ENCODE data around the gene PLCB2. TPM values are rescaled to one million over a fixed set of nuclear protein-coding genes. Genes with fewer than 3 reads are reported as not detected.

The PLCB2 gene
- total and polyA plus RNA-seq, 2 experiments from 2014 or later, result 9.5 to 13.8 TPM

DNA sequence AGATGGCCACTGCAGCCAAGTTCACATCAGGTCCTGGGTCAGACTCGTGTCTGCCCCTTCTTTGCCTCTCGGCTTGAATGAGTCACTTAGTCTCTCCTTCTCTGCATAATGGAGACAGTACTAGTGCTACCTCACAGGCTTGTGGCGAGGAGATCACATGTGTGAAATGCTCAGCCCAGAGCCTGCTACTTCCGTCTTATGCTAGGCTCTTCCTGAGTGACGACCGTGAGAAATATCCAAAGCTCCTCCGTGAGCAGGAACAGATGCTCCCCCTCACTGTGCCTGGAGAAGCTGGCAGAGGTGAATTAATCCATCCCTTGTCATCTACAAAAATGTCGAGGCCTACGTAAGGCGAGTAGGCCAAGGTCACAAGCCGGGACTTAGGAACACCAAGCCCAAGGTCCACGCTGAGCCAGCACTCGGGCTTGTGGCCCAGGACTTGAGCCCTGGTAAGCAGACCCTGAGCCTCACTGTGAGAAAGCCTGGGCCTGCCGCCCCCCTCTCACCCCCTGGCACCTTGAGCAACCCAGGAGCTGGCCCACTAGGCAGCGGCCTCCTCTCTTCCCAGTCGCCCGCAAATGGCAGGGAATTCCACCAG lies 51.0 kb downstream of the PLCB2 start (continued):
- TF ChIP-seq, protein P1, sequence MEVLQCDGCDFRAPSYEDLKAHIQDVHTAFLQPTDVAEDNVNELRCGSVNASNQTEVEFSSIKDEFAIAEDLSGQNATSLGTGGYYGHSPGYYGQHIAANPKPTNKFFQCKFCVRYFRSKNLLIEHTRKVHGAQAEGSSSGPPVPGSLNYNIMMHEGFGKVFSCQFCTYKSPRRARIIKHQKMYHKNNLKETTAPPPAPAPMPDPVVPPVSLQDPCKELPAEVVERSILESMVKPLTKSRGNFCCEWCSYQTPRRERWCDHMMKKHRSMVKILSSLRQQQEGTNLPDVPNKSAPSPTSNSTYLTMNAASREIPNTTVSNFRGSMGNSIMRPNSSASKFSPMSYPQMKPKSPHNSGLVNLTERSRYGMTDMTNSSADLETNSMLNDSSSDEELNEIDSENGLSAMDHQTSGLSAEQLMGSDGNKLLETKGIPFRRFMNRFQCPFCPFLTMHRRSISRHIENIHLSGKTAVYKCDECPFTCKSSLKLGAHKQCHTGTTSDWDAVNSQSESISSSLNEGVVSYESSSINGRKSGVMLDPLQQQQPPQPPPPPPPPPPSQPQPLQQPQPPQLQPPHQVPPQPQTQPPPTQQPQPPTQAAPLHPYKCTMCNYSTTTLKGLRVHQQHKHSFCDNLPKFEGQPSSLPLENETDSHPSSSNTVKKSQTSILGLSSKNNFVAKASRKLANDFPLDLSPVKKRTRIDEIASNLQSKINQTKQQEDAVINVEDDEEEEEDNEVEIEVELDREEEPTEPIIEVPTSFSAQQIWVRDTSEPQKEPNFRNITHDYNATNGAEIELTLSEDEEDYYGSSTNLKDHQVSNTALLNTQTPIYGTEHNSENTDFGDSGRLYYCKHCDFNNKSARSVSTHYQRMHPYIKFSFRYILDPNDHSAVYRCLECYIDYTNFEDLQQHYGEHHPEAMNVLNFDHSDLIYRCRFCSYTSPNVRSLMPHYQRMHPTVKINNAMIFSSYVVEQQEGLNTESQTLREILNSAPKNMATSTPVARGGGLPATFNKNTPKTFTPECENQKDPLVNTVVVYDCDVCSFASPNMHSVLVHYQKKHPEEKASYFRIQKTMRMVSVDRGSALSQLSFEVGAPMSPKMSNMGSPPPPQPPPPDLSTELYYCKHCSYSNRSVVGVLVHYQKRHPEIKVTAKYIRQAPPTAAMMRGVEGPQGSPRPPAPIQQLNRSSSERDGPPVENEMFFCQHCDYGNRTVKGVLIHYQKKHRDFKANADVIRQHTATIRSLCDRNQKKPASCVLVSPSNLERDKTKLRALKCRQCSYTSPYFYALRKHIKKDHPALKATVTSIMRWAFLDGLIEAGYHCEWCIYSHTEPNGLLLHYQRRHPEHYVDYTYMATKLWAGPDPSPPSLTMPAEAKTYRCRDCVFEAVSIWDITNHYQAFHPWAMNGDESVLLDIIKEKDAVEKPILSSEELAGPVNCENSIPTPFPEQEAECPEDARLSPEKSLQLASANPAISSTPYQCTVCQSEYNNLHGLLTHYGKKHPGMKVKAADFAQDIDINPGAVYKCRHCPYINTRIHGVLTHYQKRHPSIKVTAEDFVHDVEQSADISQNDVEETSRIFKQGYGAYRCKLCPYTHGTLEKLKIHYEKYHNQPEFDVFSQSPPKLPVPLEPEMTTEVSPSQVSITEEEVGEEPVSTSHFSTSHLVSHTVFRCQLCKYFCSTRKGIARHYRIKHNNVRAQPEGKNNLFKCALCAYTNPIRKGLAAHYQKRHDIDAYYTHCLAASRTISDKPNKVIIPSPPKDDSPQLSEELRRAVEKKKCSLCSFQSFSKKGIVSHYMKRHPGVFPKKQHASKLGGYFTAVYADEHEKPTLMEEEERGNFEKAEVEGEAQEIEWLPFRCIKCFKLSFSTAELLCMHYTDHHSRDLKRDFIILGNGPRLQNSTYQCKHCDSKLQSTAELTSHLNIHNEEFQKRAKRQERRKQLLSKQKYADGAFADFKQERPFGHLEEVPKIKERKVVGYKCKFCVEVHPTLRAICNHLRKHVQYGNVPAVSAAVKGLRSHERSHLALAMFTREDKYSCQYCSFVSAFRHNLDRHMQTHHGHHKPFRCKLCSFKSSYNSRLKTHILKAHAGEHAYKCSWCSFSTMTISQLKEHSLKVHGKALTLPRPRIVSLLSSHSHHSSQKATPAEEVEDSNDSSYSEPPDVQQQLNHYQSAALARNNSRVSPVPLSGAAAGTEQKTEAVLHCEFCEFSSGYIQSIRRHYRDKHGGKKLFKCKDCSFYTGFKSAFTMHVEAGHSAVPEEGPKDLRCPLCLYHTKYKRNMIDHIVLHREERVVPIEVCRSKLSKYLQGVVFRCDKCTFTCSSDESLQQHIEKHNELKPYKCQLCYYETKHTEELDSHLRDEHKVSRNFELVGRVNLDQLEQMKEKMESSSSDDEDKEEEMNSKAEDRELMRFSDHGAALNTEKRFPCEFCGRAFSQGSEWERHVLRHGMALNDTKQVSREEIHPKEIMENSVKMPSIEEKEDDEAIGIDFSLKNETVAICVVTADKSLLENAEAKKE (CRISPR knock-in tag; IDR thresholded peaks at IDR 0.05), result no peak
- no peak for TF ChIP-seq JUNB (IDR thresholded peaks at IDR 0.05; ENCODE audit: unreplicated experiment)
- TF ChIP-seq, protein P2, sequence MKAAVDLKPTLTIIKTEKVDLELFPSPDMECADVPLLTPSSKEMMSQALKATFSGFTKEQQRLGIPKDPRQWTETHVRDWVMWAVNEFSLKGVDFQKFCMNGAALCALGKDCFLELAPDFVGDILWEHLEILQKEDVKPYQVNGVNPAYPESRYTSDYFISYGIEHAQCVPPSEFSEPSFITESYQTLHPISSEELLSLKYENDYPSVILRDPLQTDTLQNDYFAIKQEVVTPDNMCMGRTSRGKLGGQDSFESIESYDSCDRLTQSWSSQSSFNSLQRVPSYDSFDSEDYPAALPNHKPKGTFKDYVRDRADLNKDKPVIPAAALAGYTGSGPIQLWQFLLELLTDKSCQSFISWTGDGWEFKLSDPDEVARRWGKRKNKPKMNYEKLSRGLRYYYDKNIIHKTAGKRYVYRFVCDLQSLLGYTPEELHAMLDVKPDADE (IDR thresholded peaks at IDR 0.05), result no peak
- TF ChIP-seq NANOG (IDR thresholded peaks at IDR 0.05; ENCODE audit: borderline replicate concordance), result no peak
- TF ChIP-seq STAT1 (IDR thresholded peaks at IDR 0.05; ENCODE audit: unreplicated experiment), result no peak
- TF ChIP-seq EZH2phosphoT487 (IDR thresholded peaks at IDR 0.05; ENCODE audit: unreplicated experiment), result no peak
- no peak for TF ChIP-seq CREB1 (CRISPR knock-in tag; IDR thresholded peaks at IDR 0.05; ENCODE audit: low read depth)
- TF ChIP-seq ZNF331 (CRISPR knock-in tag; IDR thresholded peaks at IDR 0.05; ENCODE audit: low read depth), result no peak
- no peak for TF ChIP-seq POLR2AphosphoS5 (IDR thresholded peaks at IDR 0.05; ENCODE audit: low read depth)
- TF ChIP-seq, protein P3, sequence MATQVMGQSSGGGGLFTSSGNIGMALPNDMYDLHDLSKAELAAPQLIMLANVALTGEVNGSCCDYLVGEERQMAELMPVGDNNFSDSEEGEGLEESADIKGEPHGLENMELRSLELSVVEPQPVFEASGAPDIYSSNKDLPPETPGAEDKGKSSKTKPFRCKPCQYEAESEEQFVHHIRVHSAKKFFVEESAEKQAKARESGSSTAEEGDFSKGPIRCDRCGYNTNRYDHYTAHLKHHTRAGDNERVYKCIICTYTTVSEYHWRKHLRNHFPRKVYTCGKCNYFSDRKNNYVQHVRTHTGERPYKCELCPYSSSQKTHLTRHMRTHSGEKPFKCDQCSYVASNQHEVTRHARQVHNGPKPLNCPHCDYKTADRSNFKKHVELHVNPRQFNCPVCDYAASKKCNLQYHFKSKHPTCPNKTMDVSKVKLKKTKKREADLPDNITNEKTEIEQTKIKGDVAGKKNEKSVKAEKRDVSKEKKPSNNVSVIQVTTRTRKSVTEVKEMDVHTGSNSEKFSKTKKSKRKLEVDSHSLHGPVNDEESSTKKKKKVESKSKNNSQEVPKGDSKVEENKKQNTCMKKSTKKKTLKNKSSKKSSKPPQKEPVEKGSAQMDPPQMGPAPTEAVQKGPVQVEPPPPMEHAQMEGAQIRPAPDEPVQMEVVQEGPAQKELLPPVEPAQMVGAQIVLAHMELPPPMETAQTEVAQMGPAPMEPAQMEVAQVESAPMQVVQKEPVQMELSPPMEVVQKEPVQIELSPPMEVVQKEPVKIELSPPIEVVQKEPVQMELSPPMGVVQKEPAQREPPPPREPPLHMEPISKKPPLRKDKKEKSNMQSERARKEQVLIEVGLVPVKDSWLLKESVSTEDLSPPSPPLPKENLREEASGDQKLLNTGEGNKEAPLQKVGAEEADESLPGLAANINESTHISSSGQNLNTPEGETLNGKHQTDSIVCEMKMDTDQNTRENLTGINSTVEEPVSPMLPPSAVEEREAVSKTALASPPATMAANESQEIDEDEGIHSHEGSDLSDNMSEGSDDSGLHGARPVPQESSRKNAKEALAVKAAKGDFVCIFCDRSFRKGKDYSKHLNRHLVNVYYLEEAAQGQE (IDR thresholded peaks at IDR 0.05; ENCODE audit: unreplicated experiment), result no peak
- no peak for TF ChIP-seq EZH2 (IDR thresholded peaks at IDR 0.05; ENCODE audit: low read depth, unreplicated experiment)

Measured in GM23338 (cell line).